A673 (cell line): ENCODE results near the gene SRRT. TPM values are rescaled to one million over a fixed set of nuclear protein-coding genes. Genes with fewer than 3 reads are reported as not detected.
A peak's percentile ranks its signal among the peaks of the same experiment; 100 is the strongest.
"Not testable (repeated sequence)": the region's sequence is repeated elsewhere in the genome, so short reads cannot be mapped to it uniquely, and the experiment has no call there.

ENCODE experiments used
- BruUV-seq: library from RNA; stranded (reverse); fragments of 400-500 nt; replicated peaks from 2 replicates; lab custom pipeline; 2021; lab: Mats Ljungman, UMichigan
- CTCF ChIA-PET: fragments of 300-600 bp; sonication (Branson Sonifier 250); formaldehyde crosslinking; loops from one replicate; lab custom pipeline; 2022; ENCODE audit warnings: antibody characterized with exemption; lab: Charles Lee
- POLR2A ChIA-PET: fragments of 300-600 bp; sonication (Branson Sonifier 250); formaldehyde crosslinking; loops from one replicate; lab custom pipeline; 2022; ENCODE audit warnings: antibody characterized with exemption; ENCODE audit not compliant: low non-redundant PET; lab: Charles Lee
- DNase-seq: peaks from one replicate; pipeline ENCODE4 v3.0.0-alpha.2; 2015; ENCODE audit warnings: low spot score
- H3K27ac ChIP-seq: fragments of 200-600 bp; sonication (generic); 2 replicates; pipeline ENCODE4 v1.5.1; 2016; ENCODE audit warnings: mixed run types, low read depth, mild to moderate bottlenecking, mixed read lengths, antibody characterized with exemption, low read length; ENCODE audit not compliant: poor library complexity, severe bottlenecking
- H3K27me3 ChIP-seq: fragments of 200-600 bp; sonication (generic); replicated peaks from 2 replicates; pipeline ENCODE4 v1.6.1; 2017; ENCODE audit warnings: mixed run types, low read depth, mild to moderate bottlenecking, mixed read lengths, antibody characterized with exemption, low read length; ENCODE audit not compliant: insufficient read depth, poor library complexity
- H3K36me3 ChIP-seq: fragments of 200-600 bp; sonication (generic); 2 replicates; pipeline ENCODE4 v1.6.1; 2016; ENCODE audit warnings: mixed run types, mild to moderate bottlenecking, mixed read lengths, antibody characterized with exemption, low read length; ENCODE audit not compliant: insufficient read depth, poor library complexity, severe bottlenecking
- H3K4me1 ChIP-seq: fragments of 200-600 bp; sonication (generic); 2 replicates; pipeline ENCODE4 v1.6.1; 2017; ENCODE audit warnings: mixed run types, mild to moderate bottlenecking, mixed read lengths, antibody characterized with exemption, low read length; ENCODE audit not compliant: insufficient read depth, poor library complexity, severe bottlenecking
- H3K4me3 ChIP-seq: fragments of 200-600 bp; sonication (generic); 2 replicates; pipeline ENCODE4 v1.5.1; 2016; ENCODE audit warnings: low read depth, mixed run types, mild to moderate bottlenecking, mixed read lengths, low read length; ENCODE audit not compliant: poor library complexity, severe bottlenecking
- H3K9me3 ChIP-seq: fragments of 200-600 bp; sonication (generic); 2 replicates; pipeline ENCODE4 v1.6.1; 2016; ENCODE audit warnings: mixed run types, low read depth, mild to moderate bottlenecking, mixed read lengths, antibody characterized with exemption, low read length; ENCODE audit not compliant: poor library complexity, severe bottlenecking
- EZH2 ChIP-seq: fragments of 200-600 bp; sonication (generic); IDR thresholded peaks from 2 replicates; pipeline ENCODE4 v1.6.1; 2017; ENCODE audit warnings: borderline replicate concordance, low read depth, mild to moderate bottlenecking, mixed read lengths, antibody characterized with exemption, low read length; ENCODE audit not compliant: poor library complexity, severe bottlenecking
- intact Hi-C: fragments of 100-400 bp; cut with micrococcal nuclease; formaldehyde crosslinking; loops from one replicate; pipeline ENCODE4 v1.10.0; 2022; ENCODE audit not compliant: unreplicated experiment
- total RNA-seq: library from RNA; stranded (reverse); gene quantifications from 2 replicates; pipeline ENCODE4 v1.2.3, GENCODE V29; 2021
- TF ChIP-seq, protein P1 (sequence below): fragments of 300-800, 200-600 bp; sonication (generic); conservative IDR thresholded peaks from 2 replicates; pipeline ENCODE4 v1.5.1; 2017; ENCODE audit warnings: low read depth, mild to moderate bottlenecking, antibody characterized with exemption, low read length, moderate library complexity, mixed read lengths

The SRRT gene
- total RNA-seq, 1 experiment from 2014 or later: 277 TPM

DNA sequence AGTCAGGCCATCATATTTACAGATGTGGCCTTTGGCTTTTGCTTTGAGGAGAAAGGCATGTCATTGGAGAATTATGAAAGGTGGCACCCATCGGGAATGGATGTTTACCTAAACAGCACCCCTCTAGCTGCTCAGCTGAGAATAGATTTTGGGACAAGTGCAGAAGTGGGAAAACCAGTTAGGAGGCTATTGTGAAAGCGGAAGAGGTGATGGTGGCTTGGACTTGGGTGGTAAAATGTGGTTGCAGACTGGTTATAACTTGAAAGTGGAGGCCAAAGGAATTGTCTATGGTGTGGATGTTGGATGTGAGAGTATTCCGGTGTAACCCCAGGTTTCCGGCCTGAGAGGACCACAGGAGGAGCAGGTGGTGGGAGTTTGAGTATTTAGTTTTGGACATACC, 27.5 kb upstream of the SRRT start:
- Histone ChIP-seq H3K36me3 (no peaks in the 10 kb centered on the region), H3K27ac (no peak overlapping the region), H3K27me3 (no peaks in the 10 kb centered on the region), H3K4me3 (no peak overlapping the region), H3K4me1 (peaks cover 9% of the 10 kb centered on the region), H3K9me3 (no peaks in the 10 kb centered on the region)
- ChIA-PET POLR2A (no interaction called here), CTCF (no interaction called here)
- BruUV-seq: no TSS peak
- TF ChIP-seq, protein P1, sequence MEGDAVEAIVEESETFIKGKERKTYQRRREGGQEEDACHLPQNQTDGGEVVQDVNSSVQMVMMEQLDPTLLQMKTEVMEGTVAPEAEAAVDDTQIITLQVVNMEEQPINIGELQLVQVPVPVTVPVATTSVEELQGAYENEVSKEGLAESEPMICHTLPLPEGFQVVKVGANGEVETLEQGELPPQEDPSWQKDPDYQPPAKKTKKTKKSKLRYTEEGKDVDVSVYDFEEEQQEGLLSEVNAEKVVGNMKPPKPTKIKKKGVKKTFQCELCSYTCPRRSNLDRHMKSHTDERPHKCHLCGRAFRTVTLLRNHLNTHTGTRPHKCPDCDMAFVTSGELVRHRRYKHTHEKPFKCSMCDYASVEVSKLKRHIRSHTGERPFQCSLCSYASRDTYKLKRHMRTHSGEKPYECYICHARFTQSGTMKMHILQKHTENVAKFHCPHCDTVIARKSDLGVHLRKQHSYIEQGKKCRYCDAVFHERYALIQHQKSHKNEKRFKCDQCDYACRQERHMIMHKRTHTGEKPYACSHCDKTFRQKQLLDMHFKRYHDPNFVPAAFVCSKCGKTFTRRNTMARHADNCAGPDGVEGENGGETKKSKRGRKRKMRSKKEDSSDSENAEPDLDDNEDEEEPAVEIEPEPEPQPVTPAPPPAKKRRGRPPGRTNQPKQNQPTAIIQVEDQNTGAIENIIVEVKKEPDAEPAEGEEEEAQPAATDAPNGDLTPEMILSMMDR: no peak
- TF ChIP-seq EZH2: no peak
- intact Hi-C loops: no loop called here
- no peak for DNase-seq

DNA sequence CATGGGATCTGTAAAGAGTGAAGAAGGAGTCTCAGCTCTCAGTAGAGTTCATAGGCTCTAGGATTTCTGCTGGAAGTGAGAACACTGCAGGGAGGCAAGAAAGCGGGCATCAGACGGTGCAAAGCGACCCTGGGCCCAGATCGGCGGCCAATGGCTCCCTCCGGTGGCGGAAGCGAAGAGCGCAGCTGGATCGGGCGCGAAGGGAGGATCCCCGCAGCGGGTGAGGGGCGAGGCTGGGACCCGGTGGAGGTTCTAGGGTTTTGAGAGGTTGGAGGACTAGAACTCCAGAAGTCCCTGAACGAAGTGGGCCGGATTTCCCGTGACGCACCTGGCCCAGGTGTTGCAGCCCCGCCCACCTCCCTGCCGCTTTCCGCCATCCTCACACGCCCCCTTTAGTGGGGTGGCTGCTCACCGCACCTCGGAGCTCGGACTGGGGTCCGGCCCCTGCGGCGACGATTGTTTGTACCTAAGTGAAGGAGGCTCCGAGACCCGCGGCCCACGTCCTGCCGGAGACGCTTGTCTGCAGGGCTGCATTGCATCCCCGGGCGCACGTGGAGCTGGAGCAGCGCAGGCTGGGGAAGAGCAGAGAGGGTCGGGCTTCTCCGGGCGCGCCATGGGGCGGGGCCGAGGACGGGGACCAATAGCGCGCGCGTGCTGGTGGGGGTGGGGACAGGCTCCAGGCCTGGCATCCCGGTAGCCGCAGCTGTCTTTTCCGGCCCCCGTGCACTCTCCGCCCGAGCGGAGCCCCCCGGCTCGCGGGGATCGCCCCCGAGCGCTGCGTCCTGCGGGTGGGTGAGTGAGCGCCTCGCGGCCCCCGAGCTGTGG, 22.6 kb upstream of the SRRT start, which contains the start of gene SLC12A9:
SLC12A9 (plus strand) TSS at position 666 of the 825 bp plus-strand sequence. CDS start 1,485 bp downstream, outside the sequence.
- TSS peak; percentile 82 for BruUV-seq
- Histone ChIP-seq H3K27me3 (no peaks in the 10 kb centered on the region), H3K9me3 (no peaks in the 10 kb centered on the region), H3K27ac (peak within 1 kb of the TSS; percentile 24), H3K4me1 (peaks cover 9% of the 10 kb centered on the region), H3K4me3 (peak within 1 kb of the TSS; percentile 76), H3K36me3 (no peaks in the 10 kb centered on the region)
- intact Hi-C loops: loop anchor here (1.0 kb wide), 2 partner anchors 53 to 147 kb away; no protein-coding TSS in a partner anchor
- DNase-seq: peak; percentile 97
- CTCF ChIA-PET: interaction anchor here (0.6 to 2.8 kb wide), 7 partner anchors 16 to 161 kb away, joined by 3 to 50 read pairs (median 8); partner anchors contain the start of genes EPHB4, POP7 and SRRT
- TF ChIP-seq, protein P1: peak; percentile 95
- TF ChIP-seq EZH2: no peak
- POLR2A ChIA-PET: interaction anchor here (0.6 to 1.1 kb wide), 4 partner anchors 20 to 266 kb away, joined by 3 to 7 read pairs (median 4); partner anchors contain the start of genes EPHB4, FBXO24 and SRRT

DNA sequence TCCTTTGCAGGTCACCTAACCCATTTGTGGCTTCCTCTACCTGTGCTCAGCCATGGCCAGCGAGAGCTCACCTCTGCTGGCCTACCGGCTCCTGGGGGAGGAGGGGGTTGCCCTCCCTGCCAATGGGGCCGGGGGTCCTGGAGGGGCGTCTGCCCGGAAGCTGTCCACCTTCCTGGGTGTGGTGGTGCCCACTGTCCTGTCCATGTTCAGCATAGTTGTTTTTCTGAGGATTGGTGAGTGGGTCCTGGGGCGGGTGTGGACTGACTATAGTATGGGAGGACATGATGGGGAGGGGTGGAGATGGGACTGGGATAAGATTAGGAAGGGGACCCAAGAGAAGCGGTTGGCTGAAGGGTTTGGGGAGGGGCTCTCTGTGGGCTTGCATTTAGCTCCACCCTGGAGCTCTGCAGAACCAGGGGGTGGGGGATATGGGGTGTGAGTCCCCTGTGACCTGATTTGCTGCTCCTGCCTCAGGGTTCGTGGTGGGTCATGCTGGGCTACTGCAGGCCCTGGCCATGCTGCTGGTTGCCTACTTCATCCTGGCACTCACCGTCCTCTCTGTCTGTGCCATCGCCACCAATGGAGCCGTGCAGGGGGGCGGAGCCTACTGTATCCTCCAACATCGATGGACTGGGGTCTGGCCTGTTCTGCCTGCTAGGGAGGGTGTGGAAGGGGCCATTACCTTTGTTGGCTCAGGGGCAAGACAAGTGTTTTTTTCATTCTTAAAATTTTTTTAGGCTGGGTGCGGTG, 20.6 kb upstream of the SRRT start:
- Histone ChIP-seq H3K4me1 (peaks cover 9% of the 10 kb centered on the region), H3K27me3 (no peaks in the 10 kb centered on the region), H3K9me3 (no peaks in the 10 kb centered on the region), H3K27ac (no peak overlapping the region), H3K36me3 (no peaks in the 10 kb centered on the region), H3K4me3 (no peak overlapping the region)
- TF ChIP-seq EZH2: no peak
- TF ChIP-seq, protein P1: no peak
- intact Hi-C loops: no loop called here
- no peak for DNase-seq
- POLR2A ChIA-PET: no interaction called here
- CTCF ChIA-PET: no interaction called here
- no TSS peak for BruUV-seq

DNA sequence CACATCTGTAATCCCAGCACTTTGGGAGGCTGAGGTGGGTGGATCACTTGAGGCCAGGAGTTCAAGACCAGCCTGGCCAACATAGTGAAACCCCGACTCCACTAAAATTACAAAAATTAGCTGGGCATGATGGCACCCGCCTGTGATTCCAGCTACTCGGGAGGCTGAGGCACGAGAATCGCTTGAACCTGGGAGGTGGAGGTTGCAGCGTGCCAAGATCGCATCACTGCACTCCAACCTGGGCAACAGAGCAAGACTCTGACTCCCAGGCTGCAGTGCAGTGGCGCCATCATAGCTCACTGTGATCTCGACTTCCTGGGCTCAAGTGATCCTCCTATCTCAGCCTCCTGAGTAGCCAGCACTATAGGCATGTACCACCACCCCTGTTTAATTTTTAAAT, 20.0 kb upstream of the SRRT start:
- intact Hi-C loops, BruUV-seq, H3K4me1 ChIP-seq, H3K27ac ChIP-seq, H3K36me3 ChIP-seq, CTCF ChIA-PET, DNase-seq, H3K9me3 ChIP-seq, POLR2A ChIA-PET, H3K4me3 ChIP-seq, H3K27me3 ChIP-seq: not testable (repeated sequence)
